Measurements from ENCODE around the gene CHAT.

CHAT gene

GRCh38 chr10:49634069-49634660 lies 20.3 kb downstream of the CHAT start (continued):
- TF ChIP-seq ZNF645 (tag by site-specific recombination; IDR thresholded peaks at IDR 0.05) = no peak

GRCh38 chr10:49642311-49642710 lies 28.5 kb downstream of the CHAT start:
- no peaks in the 10 kb centered on the region for H3K36me3 ChIP-seq (ENCODE audit: control insufficient read depth in 2 of 2, insufficient read depth in 1 of 2, low read length in 2 of 2)
- TF ChIP-seq KLF8 (tag by site-specific recombination; IDR thresholded peaks at IDR 0.05) = no peak
- H3K4me3 ChIP-seq (ENCODE audit: low read depth, low read length) = no peak overlapping the region
- no peaks in the 10 kb centered on the region for H3K4me1 ChIP-seq (ENCODE audit: control insufficient read depth, insufficient read depth, low read length)
- POLR2A ChIA-PET = no interaction called here
- CTCF ChIA-PET = no interaction called here
- no peak overlapping the region for H3K27ac ChIP-seq (ENCODE audit: extremely low read depth, low read depth, low read length)
- H3K9me3 ChIP-seq (ENCODE audit: control insufficient read depth, insufficient read depth, low read depth, low read length) = no peaks in the 10 kb centered on the region

DNA sequence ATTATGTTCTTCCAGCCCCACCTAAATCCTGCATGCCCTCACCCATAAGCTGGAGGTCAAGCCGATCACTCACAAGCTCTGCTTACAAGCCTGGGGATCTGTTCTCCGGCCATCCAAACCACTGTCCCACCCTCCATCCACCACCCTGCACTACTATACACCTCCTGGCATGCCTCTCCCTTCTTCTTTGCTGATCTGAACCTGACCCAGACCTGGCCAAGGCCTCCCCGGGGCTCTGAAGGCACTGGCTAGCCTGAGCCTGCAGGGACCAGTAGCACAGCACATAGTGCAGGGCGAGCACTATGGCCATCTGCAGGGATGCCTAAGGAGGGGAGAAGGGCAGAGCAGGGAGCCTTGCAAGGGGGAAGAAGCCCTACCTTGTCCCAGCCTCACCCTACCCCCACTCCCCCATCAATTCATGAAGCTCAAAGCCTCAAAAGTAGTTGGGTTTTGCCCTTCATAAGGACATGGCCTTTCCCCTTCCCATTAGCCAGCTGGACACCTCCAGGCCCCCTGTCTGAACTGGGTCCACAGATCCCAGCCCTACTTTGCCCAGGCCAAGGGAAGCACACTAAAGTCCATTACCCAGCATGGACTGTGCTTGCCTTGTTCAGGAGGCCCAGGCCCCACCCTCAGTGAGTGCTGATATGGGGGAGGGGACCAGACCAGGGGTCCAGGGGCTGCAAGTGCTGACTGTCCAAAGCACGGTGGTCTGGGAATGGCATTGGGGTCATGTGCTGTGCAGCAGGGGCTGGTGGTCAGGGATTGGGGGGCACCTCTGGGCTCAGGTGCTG lies 29.6 kb downstream of the CHAT start:
- Histone ChIP-seq H3K9me3 (ENCODE audit: control insufficient read depth, insufficient read depth, low read depth, low read length) (no peaks in the 10 kb centered on the region), H3K27ac (ENCODE audit: extremely low read depth, low read depth, low read length) (no peak overlapping the region), H3K4me1 (ENCODE audit: control insufficient read depth, insufficient read depth, low read length) (no peaks in the 10 kb centered on the region), H3K36me3 (ENCODE audit: control insufficient read depth in 2 of 2, insufficient read depth in 1 of 2, low read length in 2 of 2) (no peaks in the 10 kb centered on the region), H3K4me3 (ENCODE audit: low read depth, low read length) (no peak overlapping the region)
- ChIA-PET CTCF (no interaction called here), POLR2A (no interaction called here)
- TF ChIP-seq ZNF830 (tag by site-specific recombination; IDR thresholded peaks at IDR 0.05; ENCODE audit: low read depth) (no peak), ZBTB1 (tag by site-specific recombination; IDR thresholded peaks at IDR 0.05) (no peak), ZXDB (tag by site-specific recombination; IDR thresholded peaks at IDR 0.05) (no peak), ZFP37 (tag by site-specific recombination; IDR thresholded peaks at IDR 0.05) (no peak), ZNF23 (tag by site-specific recombination; IDR thresholded peaks at IDR 0.05; ENCODE audit: borderline replicate concordance) (no peak), ZNF214 (tag by site-specific recombination; IDR thresholded peaks at IDR 0.05; ENCODE audit: borderline replicate concordance) (no peak)

- no peak for TF ChIP-seq ZNF214 (tag by site-specific recombination; IDR thresholded peaks at IDR 0.05; ENCODE audit: borderline replicate concordance)
- no peak for TF ChIP-seq ZNF629 (tag by site-specific recombination; IDR thresholded peaks at IDR 0.05)
- no peak for TF ChIP-seq ZNF600 (tag by site-specific recombination; IDR thresholded peaks at IDR 0.05)
- TF ChIP-seq ZNF514 (tag by site-specific recombination; IDR thresholded peaks at IDR 0.05) = no peak
- TF ChIP-seq BCL11B (tag by site-specific recombination; IDR thresholded peaks at IDR 0.05; ENCODE audit: low read depth) = no peak
- no peak for TF ChIP-seq ZBTB17 (tag by site-specific recombination; IDR thresholded peaks at IDR 0.05)
- TF ChIP-seq, protein P1, sequence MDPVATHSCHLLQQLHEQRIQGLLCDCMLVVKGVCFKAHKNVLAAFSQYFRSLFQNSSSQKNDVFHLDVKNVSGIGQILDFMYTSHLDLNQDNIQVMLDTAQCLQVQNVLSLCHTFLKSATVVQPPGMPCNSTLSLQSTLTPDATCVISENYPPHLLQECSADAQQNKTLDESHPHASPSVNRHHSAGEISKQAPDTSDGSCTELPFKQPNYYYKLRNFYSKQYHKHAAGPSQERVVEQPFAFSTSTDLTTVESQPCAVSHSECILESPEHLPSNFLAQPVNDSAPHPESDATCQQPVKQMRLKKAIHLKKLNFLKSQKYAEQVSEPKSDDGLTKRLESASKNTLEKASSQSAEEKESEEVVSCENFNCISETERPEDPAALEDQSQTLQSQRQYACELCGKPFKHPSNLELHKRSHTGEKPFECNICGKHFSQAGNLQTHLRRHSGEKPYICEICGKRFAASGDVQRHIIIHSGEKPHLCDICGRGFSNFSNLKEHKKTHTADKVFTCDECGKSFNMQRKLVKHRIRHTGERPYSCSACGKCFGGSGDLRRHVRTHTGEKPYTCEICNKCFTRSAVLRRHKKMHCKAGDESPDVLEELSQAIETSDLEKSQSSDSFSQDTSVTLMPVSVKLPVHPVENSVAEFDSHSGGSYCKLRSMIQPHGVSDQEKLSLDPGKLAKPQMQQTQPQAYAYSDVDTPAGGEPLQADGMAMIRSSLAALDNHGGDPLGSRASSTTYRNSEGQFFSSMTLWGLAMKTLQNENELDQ (tag by site-specific recombination; IDR thresholded peaks at IDR 0.05; ENCODE audit: low read depth) = no peak
- no peak for TF ChIP-seq ZFHX2 (tag by site-specific recombination; conservative IDR thresholded peaks at IDR 0.05)
- TF ChIP-seq ZNF221 (tag by site-specific recombination; IDR thresholded peaks at IDR 0.05; ENCODE audit: borderline replicate concordance) = no peak
- TF ChIP-seq ZNF10 (tag by site-specific recombination; IDR thresholded peaks at IDR 0.05) = no peak
These were observed 30.3 kb downstream of the CHAT start for GRCh38 chr10:49644035-49644646.

More at GRCh38 chr10:49644035-49644646, 30.3 kb downstream of the CHAT start:
- POLR2A ChIA-PET = no interaction called here
- Histone ChIP-seq H3K4me3 (ENCODE audit: low read depth, low read length) (no peak overlapping the region), H3K27ac (ENCODE audit: extremely low read depth, low read depth, low read length) (no peak overlapping the region), H3K9me3 (ENCODE audit: control insufficient read depth, insufficient read depth, low read depth, low read length) (no peaks in the 10 kb centered on the region), H3K4me1 (ENCODE audit: control insufficient read depth, insufficient read depth, low read length) (no peaks in the 10 kb centered on the region), H3K36me3 (ENCODE audit: control insufficient read depth in 2 of 2, insufficient read depth in 1 of 2, low read length in 2 of 2) (no peaks in the 10 kb centered on the region)
- CTCF ChIA-PET = no interaction called here
